PC-9 (cell line): ENCODE results near the gene PGAP3.

Experiments
- EZH2 ChIP-seq: fragments of 200-600 bp; sonication (generic); IDR thresholded peaks from 2 replicates; pipeline ENCODE4 v1.8.0; 2017; ENCODE audit warnings: antibody characterized with exemption, low read depth
- TF ChIP-seq, protein P1 (sequence below): fragments of 200-600 bp; sonication (generic); conservative IDR thresholded peaks from 2 replicates; pipeline ENCODE4 v1.6.1; 2017; ENCODE audit warnings: mixed run types, antibody characterized with exemption, mild to moderate bottlenecking, moderate library complexity

GRCh38 chr17:39677542-39678339 lies 10.1 kb downstream of the PGAP3 start:
- TF ChIP-seq, protein P1, sequence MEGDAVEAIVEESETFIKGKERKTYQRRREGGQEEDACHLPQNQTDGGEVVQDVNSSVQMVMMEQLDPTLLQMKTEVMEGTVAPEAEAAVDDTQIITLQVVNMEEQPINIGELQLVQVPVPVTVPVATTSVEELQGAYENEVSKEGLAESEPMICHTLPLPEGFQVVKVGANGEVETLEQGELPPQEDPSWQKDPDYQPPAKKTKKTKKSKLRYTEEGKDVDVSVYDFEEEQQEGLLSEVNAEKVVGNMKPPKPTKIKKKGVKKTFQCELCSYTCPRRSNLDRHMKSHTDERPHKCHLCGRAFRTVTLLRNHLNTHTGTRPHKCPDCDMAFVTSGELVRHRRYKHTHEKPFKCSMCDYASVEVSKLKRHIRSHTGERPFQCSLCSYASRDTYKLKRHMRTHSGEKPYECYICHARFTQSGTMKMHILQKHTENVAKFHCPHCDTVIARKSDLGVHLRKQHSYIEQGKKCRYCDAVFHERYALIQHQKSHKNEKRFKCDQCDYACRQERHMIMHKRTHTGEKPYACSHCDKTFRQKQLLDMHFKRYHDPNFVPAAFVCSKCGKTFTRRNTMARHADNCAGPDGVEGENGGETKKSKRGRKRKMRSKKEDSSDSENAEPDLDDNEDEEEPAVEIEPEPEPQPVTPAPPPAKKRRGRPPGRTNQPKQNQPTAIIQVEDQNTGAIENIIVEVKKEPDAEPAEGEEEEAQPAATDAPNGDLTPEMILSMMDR = no peak
- TF ChIP-seq EZH2 = no peak
